Loucy (cell line): ENCODE data around the gene GALNT18.

Experiments
- CTCF ChIP-seq: fragments of 200-600 bp; sonication (generic); conservative IDR thresholded peaks from 2 replicates; pipeline ENCODE4 v1.5.1; 2014; ENCODE audit warnings: mild to moderate bottlenecking, antibody characterized with exemption, low read length
- EZH2phosphoT487 ChIP-seq: fragments of 200-600 bp; IDR thresholded peaks from 2 replicates; pipeline ENCODE4 v1.6.1; 2018; ENCODE audit warnings: antibody characterized with exemption, mild to moderate bottlenecking, moderate library complexity, borderline replicate concordance

- TF ChIP-seq CTCF (no peak), EZH2phosphoT487 (no peak)
Measured at GRCh38 chr11:11236498-11237059, 385.2 kb downstream of the GALNT18 start.
